Left forelimb (tissue), 1 donor: ENCODE data around the gene CAPN10.

ENCODE experiments used
- DNase-seq: peaks from one replicate; pipeline ENCODE4 v3.0.0-alpha.2; 2018; ENCODE audit warnings: low spot score

CAPN10 gene

GRCh38 chr2:240623531-240624010, 37.0 kb downstream of the CAPN10 start:
- peak; percentile 17 for DNase-seq

- peak; percentile 45 for DNase-seq
Measured at GRCh38 chr2:240624011-240624949, 37.7 kb downstream of the CAPN10 start.

GRCh38 chr2:240624950-240625621, 38.6 kb downstream of the CAPN10 start, which contains the start of gene GPR35:
GPR35 (plus strand) TSS chr2:240625480; CDS start chr2:240629953, 4,473 bp downstream.
- peak; percentile 69 for DNase-seq

GRCh38 chr2:240626531-240627300, 40.2 kb downstream of the CAPN10 start:
- DNase-seq: peak; percentile 65

- DNase-seq: peak; percentile 30
Measured at GRCh38 chr2:240627736-240628506, 41.4 kb downstream of the CAPN10 start.

- no peak for DNase-seq
Measured at GRCh38 chr2:240628507-240628807, 41.9 kb downstream of the CAPN10 start.

GRCh38 chr2:240628808-240629618, 42.5 kb downstream of the CAPN10 start:
- peak; percentile 53 for DNase-seq

- no peak for DNase-seq
Measured at GRCh38 chr2:240629619-240629967, 43.1 kb downstream of the CAPN10 start.

GRCh38 chr2:240629968-240630770, 43.6 kb downstream of the CAPN10 start:
- peak; percentile 58 for DNase-seq

- DNase-seq: peak; percentile 23
Measured at GRCh38 chr2:240630771-240631547, 44.4 kb downstream of the CAPN10 start.

GRCh38 chr2:240631548-240632305, 45.2 kb downstream of the CAPN10 start:
- peak; percentile 54 for DNase-seq

- DNase-seq: peak; percentile 53
Measured at GRCh38 chr2:240632306-240632721, 45.8 kb downstream of the CAPN10 start.

- peak; percentile 62 for DNase-seq
Measured at GRCh38 chr2:240635121-240635997, 48.8 kb downstream of the CAPN10 start.

- DNase-seq: peak; percentile 36
Measured at GRCh38 chr2:240635998-240636547, 49.5 kb downstream of the CAPN10 start.

- peak; percentile 60 for DNase-seq
Measured at GRCh38 chr2:240636563-240637115, 50.1 kb downstream of the CAPN10 start.

- peak; percentile 51 for DNase-seq
Measured at GRCh38 chr2:240637116-240637900, 50.8 kb downstream of the CAPN10 start.
